Raji (cell line): ENCODE data around the gene SPG7.

Experiments used
- POLR2A ChIP-seq: IDR thresholded peaks from 2 replicates; pipeline ENCODE4 v1.6.1; 2011; ENCODE audit warnings: low read depth, low read length, control low read depth; ENCODE audit not compliant: insufficient read depth

The SPG7 gene

DNA sequence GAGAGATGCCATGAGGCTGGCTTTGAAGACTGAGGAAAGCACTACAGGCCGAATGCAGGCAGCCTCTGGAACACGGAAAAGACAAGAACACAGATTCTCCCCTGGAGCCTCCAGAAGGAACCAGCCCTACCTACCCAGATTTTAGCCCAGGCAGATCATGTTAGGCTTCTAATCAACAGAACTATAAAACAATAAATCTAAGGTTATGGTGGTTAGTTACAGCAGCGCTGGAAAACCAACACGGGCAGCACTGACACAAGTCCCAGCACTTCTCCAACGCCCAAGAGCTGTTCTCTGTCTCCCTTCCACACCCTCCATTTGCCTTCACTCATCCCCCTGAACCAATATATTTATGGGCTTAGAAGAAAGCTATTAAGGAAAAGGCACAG lies 25.4 kb upstream of the SPG7 start:
- no peak for TF ChIP-seq POLR2A

DNA sequence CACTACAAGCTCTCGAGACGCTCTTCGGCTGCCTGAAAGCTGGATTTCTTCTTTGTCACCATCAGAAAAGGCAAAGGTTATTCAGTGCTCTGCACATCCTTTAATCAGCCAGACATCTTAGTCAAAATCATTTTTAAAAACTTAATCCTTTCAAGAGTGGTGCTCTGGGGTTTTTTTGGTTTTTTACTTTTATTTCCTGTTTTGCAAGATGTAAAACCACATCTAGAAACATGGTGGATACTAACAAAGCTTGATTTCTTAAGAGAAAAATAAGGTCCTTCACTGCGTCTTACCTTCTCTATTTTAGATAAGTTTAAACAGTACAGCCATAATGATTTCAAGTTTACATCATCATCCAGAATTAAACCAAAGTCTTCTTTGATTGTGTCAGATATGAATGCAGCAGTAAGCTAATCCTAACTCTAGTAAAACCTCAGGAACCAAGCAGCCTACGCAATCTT lies 24.1 kb upstream of the SPG7 start:
- TF ChIP-seq POLR2A, result no peak

DNA sequence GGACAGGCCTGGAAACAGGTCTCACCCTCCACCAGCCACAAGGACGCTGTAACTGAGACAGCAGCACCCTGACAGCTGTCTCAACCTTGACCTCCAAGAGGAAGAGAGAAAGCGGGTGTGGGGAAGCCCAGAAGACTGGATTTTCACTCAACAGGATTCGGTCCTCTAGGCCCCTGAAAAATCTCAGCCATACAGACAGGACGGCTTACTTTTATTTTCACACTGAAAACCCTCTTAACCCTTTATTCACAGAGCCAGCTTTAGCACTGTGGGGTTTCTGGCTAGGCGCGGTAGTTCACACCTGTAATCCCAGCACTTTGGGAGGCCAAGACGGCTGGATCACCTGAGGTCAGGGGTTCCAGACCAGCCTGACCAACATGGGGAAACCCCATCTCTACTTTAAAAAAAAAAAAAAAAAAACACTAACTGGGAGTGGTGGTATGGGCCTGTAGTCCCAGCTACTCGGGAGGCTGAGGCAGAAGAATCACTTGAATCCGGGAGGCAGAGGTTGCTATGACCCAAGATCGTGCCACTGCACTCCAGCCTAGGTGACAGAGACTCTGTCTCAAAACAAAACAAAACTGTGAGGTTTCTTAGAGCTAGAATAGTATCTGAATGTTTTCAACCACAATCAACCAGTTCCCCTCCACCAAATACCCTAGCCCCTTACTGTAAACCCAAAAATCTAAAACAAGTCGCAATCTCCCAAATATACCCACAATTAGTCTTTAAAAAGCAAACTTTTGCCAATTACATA lies 23.1 kb upstream of the SPG7 start:
- TF ChIP-seq POLR2A, result no peak

DNA sequence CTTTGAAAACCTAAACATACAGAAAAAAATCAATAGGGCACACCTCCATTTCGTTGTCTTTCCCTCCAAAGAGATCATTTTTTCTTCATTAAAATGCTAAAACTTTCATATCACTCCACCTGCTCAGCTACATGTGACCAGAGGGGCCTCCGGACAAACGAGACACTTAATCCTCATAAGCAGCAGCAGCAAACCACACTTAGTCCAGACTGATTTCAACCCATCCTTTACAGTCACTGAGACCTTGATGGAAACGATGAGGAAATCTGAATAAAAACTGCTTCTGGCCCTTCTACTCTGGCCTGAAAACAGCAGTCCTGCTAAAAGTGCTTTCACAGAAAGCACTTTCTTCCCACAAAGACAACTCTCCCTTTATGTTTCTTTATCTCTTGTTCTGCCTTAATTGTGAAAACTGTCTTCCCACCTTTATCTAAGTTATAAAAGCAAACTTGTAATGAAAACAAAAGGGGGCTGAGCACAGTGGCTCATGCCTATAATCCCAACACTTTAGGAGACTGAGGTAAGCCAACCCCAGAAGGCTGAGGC lies 22.4 kb upstream of the SPG7 start:
- TF ChIP-seq POLR2A, result no peak

DNA sequence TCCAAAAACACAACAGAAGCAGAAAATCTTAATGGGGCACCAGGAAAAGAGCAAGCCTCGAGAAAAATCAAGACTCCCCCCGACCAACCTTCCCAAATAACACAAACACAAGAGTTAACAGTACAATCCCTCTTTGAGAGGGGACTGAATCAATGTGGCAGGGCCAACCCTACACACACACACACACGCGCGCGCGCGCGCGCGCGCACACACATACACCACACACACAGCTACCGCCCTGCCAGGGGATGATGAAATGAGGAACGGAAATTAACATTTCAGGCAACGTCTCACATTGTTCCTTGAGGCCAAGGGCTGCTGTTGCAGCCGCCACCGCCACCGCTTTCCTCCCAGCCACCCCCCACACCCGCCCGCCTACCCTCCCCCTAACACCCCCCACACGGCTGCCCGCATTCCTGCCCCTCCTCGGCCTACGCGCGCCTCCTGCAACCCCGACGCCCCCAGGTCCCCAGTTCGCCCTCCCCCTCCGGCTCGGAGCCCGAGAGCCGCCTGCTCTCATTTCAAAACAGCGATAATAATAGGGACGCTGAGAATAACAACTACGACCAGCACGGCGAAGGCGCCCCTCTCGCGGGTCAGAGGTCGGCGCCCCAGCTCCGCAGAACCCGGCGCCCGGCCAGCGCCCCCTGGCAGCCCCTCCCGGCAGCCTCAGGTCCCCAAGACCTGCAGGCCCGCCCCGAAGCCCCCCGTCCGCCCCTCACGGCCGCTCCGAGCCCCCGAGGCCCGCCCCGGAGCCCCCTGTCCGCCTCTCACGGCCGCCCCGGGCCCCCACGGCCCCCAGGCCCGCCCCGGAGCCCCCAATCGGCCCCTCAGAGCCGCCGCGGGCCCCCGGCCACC lies 18.9 kb upstream of the SPG7 start:
- TF ChIP-seq POLR2A, result peak; percentile 55

DNA sequence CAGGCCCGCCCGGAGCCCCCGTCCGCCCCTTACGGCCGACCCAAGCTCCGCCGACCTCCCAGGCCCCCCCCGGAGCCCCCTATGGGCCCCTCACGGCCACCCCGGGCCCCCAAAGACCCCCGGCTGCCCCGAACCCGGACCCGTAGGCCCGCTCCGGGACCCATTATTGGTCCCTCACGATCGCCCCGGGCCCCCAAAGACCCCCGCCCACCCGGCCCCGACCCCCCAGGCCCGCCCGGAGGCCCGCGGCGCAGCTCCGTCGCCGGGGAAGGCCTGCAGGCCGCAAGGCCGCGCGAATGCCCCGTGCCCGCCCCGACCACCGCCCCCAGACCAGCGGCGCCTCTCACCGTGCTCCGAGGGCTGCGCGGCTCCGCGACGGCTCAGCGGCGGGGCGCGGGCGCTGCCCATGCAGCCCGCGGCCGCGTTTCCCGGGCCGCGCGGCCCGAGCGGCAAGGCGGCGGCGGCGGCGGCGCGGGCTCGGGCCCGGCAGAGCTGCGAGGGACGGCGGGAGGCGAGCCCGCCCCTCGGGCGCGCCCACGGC lies 18.2 kb upstream of the SPG7 start:
- no peak for TF ChIP-seq POLR2A

DNA sequence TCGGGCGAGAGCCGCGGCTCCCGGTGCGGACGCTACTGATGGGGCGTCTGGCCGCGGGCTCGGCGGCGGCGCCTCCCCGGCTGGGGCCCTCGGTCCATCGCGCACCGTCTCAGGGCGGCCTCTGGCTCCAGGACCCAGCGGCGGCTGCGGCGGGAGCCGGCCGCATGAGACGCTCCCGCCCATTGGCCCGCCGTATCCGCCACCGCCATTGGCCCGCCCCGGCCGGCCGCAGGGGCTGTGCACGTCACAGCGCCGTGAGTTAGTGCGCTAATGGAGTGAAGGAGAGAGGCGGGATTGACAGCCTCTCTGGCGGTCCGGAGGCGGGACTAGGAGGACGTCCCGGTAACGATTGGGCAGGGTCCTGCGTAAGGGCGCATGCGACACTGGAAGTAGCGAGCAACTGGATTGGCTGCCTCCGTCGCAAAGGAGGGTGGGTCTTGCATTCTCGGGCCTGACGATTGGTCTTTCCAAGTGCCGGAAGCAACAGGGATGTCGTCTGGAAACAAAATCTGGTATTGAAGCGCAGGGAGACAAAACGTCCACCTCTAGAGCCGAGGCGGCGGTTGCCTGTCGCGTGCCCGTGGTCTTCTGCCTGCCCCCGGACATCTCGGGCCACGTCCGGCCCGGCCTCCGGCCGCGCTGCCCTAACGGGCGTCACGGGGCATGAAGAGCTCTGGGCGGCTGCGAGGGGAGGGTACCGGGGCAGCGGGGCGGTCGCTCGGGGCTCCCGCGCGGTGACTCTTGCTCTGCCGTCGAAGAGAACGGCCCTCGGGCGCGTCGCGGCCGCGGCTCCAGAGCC lies 17.6 kb upstream of the SPG7 start, which contains the start of gene ANKRD11:
TSS of gene ANKRD11 (minus strand) at position 123 of the 799 bp plus-strand sequence. CDS start 173,542 bp downstream, outside the sequence.
- peak; percentile 90 for TF ChIP-seq POLR2A

DNA sequence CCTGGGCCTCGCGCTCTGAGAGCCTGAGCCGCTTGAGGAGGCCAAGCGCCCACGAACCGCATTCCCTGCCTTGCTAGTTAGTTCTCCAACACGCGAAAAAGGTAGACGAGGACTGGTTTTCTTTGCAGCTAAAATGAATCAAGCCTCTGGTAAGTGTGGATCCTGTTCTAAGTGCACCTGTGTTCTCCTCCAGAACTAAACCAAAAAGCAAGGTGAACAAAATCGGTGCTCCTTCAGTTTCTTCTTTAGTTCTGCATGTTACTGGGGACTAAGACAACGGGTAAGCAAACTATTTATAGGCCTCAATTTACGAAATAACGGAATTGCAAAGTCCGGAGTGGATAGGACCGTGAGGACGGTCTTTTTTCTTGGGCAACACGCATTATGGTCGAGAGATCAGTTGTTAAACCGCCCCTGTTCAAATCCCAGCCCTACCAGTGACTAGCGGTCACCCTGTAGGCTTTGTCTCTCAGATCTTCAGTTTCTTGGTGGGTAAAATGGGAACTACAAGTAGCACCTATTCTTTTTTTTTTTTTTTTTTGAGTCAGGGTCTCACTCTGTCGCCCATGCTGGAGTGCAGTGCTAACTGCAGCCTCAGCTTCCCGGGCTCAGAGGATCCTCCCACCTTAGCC lies 16.8 kb upstream of the SPG7 start:
- no peak for TF ChIP-seq POLR2A

DNA sequence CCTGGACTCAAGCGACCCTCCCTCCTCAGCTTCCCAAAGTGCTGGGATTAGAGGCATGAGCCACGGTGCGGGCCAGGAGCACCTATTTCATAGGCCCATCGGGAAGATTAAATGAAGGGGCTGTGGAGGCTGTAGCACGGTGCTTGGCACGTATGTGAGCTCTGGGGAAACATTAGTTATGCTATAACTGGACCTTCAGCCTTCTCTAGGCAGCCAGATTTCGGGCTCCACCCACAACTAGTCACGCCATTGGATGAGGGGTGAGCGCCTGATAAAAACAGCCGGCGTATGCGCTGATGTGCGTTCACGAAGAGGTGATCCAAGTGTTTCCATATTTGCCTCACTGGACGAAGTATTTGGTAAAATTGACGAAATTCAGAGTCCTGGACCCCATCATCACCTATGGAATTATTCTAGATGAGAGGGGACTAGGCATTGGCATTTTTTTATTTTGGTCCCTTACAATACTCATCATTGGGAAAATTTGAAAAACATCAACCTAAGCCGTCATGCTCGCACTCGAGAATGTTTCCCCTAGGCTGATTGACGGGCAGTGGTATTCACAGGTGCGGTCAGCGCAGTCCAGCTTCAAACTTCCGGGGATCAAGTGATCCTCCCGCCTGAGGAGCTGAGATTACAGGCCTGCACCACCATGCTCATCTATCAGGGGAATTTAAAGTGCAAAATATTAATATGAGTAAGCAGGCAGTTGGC lies 16.1 kb upstream of the SPG7 start:
- no peak for TF ChIP-seq POLR2A

DNA sequence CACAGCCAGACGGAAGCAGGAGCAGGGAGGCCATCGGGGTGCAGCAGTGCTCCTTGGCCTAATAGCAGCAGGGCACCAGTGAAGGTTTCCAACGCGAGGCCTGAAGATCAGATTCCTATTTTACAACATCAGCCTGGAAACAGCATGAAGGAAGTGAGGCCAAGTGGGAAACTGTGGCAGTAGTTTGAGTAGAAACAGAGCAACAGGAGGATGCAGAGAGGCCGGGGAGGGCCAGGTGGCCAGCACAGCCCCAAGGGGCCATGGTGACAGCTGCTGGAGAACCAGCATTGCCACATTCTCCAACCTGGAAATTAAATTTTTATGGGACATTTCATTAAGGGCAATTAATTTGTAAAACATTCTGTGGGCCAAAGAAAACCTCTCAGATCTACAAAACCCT lies 14.4 kb upstream of the SPG7 start:
- TF ChIP-seq POLR2A, result no peak

DNA sequence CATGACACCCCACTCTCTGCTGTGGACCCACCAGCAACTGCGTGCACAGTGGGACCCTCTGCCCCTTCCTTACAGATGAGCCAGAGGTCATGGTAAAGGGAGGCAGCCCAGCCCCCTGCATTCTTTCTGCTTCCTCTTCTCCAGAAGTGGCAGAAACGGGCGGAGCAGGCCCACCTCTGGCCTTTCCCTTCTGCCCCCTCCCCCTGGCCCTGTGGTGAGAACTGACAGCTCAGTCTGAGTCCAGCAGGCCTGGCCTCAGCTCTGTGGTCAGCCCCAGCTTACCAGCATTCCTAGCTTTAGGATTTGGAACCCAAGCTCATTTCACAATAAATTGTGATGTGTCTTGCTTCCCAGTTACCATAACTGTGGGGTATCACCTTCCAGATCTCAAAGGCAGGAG lies 13.1 kb upstream of the SPG7 start:
- no peak for TF ChIP-seq POLR2A

DNA sequence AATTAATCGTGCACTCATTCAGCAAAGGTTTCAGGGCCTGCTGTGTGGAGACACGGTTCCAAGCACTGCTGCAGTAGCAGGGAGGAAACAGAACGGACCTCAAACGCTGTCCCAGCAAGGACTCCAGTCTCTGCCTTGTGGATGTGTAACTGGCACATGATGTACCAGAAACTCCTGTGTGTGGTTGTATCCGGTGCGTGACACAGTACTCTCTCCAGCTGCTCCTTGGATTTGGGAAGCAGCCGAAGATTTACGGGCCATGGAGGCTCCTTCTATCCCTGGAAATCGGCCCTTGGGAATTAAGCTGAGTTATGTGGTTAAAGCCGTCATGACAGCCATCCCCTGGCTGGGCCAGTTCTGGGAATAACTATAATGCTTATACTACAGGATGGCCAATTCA lies 9.4 kb upstream of the SPG7 start:
- no peak for TF ChIP-seq POLR2A

DNA sequence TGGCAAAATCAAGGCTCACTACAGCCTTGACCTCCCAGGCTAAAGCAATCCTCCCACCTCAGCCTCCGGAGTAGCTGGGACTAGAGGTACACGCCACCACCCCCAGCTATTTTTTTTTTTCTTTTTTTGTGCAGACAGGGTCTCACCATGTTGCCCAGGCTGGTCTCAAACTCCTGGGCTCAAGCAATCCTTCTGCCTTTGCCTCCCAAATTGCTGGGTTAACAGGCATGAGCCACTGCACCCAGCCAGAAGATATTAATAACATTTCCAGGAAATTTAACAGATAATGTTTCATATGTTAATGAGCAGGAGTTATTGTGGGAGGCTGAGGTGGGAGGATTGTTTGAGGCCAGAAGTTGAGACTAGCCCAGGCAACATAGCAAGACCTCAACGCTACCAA lies 8.4 kb upstream of the SPG7 start:
- TF ChIP-seq POLR2A, result no peak

DNA sequence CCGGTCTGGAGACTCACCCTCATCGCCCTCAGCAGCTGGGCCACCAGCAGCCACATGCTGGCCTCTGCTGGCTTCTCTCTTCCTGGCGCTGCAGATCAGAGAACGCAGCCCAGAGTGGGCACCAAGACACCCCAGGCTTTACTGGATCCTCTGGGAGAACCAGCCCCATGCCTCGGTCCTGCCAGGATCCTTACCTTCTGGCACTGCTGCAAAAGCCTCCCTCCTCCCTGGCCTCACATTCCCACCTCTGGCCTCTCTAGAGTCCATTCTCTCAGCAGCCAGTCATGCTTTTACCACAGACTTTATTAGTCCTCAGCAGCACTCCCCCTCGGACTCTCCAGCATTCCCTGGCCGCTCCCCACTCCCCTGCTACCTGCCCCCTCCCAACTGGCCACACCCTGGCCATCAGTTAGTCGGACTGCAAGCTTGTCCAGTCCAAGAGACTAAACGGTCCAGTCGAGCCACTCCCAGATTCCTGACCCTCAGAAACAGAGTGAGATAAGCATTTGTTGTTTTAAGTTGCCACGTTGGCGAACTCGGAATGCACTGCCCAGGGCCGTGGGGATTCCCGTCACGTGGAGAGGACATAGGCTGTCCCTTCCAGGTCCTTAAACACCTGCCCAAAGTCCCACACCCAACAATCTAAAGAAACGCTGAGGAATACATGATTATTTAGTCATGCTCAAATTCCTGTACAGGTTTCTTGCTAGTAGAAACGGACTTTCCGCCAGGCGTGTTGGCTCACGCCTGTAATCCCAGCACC lies 5.9 kb upstream of the SPG7 start:
- TF ChIP-seq POLR2A, result no peak
